HG03558 (cell line): ENCODE measurements around the gene CDH26.

Experiments used
- ATAC-seq: cut with Tn5 transposase; IDR thresholded peaks from one replicate; pipeline ENCODE4 v1.9.1; 2021; ENCODE audit warnings: moderate number of reproducible peaks; ENCODE audit not compliant: unreplicated experiment; ENCODE audit errors: extremely low read depth

Gene CDH26

DNA sequence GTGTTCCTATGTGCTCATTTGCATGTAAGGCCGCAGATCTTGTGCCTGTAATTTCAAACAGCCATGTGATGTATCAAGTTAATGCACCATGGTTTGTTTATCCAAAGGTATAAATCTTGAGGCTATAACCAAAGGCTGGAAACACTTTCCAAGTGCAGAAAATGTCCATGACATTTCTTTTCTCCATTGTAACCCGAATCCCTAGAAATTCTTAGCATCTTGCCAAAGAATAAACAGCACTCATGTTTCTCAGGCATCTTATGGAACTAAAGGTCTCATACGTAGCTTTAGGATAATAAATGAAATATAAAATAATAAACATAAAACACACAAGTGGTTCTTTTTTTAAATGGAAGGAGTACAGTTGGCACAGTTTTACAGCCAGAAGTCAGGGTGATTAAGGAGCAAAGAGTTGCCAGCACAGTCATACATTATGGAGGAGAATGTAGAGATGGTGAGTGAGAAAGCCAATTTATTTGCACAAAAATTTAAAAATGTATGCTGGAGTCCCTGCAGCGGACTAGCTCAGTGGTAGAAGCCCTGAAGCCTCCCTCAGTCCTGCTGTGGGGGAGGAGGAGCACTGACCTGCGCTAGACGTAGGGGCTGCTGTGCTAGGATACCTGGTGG lies 18.0 kb downstream of the CDH26 start:
- no peak for ATAC-seq

GRCh38 chr20:59977086-59977485 lies 18.9 kb downstream of the CDH26 start:
- ATAC-seq = no peak

- no peak for ATAC-seq
These were observed 24.9 kb downstream of the CDH26 start for GRCh38 chr20:59983076-59983475.

DNA sequence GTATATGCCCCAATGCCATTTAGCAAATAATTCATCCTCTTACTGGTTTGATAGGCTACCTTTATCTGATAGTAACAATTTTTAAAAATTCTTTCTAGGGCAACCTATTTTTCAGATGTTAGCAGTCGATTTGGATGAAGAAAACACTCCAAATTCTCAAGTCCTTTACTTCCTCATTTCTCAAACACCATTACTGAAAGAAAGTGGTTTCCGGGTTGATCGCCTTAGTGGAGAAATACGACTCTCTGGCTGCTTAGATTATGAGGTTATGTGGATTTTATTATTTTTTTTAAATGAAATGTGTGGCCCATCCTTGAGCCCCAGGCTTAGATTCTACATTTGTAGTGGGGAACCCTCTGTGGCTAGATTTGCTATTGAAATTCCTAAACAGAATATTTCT lies 26.3 kb downstream of the CDH26 start:
- ATAC-seq = no peak

DNA sequence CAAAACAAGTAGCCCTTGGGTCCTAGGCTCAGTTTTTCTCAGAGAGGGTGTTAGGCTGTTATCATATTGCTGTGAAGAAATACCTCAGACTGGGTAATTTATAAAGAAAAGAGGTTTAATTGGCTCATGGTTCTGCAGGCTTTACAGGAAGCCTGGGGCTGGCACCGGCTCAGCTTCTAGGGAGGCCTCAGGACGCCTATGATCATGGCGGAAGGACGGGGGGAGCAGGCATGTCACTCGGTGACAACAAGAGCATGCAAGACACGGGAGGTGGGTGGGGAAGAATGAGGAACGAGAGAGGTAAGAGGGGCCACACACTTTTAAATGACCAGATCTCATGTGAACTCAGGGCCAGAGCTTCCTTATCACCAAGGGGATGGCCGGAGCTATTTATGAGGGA lies 26.9 kb downstream of the CDH26 start:
- ATAC-seq = no peak

DNA sequence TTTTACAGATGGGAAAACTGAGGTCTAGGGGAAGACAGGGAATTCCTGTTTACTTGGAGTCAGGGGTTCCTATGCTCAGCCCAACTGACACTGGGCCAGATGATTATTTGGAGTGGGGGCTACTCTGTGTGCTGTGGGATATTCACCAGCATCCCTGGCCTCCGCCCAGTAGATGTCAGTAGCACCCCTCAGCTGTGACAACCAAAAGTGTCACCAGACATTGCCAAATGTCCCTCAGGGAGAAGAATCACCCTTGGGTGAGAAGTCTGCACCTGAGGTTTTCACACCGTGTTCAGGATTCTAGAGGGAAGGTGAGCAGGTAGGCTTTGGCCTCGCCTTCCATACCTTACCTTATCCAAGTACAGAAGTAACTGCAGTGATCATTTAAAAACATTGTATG lies 27.6 kb downstream of the CDH26 start:
- ATAC-seq = no peak

GRCh38 chr20:59987135-59987534 lies 28.9 kb downstream of the CDH26 start:
- ATAC-seq = no peak

- ATAC-seq = no peak
These were observed 29.9 kb downstream of the CDH26 start for GRCh38 chr20:59988141-59988540.

DNA sequence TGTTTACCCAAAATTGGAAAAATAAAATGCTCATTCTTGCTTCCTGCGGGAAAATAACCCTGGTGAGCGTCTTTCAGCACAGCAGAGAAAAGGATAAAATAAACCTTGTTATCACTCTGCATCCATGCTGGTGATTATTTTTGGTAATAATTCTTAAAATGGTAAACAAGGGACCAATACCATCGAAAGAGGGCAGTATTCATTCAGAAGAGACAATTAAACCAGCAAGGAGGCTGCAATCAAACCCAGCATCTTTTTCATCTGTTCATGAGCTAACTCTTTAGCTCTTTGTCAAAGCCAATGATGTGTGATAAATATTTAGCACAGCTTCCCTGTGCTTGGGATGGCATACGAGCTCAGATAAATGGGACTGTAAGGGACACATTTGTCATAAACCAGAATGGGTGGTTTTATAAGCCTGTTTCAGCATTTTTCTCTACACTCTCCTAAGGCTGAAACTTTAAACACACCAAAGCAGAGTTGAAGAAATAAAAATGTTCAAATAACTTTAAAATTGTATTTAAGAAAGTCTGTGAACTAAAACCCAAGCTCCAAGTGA lies 34.4 kb downstream of the CDH26 start:
- ATAC-seq = no peak

- no peak for ATAC-seq
These were observed 35.7 kb downstream of the CDH26 start for GRCh38 chr20:59993736-59994430.

- ATAC-seq = no peak
These were observed 36.5 kb downstream of the CDH26 start for GRCh38 chr20:59994697-59995122.

DNA sequence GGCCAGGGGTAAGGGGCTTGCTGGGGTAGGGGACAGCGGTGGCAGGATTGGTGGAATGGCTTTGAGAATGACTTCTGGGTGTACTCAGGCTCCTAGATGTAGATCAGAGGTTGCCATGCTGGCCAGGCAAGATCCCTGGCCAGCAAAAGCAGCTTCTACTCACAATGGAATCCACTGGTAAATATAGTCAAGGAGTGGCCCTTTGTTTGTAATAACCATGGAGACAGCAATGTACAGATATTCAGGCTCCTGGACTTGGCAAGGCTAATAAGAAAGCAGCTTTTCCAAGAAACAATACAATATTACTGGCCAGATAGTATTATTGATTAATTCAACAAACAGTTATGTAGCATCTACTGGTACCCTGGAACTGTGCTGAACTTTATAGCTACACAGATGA lies 37.9 kb downstream of the CDH26 start:
- no peak for ATAC-seq

DNA sequence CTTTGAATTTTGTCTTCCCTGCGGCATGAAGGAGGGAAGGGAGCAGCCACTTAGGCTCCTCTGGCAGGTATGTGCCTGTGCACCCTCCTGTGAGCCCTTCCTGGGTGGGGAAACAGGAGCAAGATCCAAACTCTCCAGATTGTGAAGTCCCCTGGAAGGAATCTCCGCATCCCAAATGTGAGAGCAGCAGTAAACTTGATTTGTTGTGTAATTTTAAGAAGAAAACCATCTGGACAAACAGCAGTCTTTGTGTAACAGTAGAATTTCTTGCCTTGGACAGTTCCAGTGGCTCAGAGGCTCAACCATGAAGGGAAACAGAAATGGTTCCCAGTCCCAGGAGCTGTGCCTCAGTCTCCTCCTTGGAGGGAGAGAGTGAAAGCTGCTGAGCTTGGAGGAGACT lies 39.7 kb downstream of the CDH26 start:
- no peak for ATAC-seq

DNA sequence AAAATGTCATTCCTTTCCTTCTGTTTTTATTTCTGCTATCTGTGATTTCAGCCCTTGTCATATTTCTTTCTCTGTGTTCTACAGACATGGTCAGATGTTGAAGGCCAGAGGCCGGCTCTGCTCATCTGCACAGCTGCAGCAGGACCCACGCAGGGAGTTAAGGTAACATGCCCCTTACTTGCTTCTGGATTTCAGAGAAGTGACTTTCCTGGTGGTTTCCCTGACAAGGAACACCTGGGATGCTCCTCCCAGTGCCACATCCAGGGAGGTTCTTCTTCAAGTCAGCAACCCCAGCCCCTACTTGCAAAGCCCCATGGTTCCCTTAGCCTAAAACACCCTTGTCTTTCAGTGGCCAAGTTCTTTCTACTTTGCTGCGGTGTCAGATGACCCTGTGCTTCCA lies 41.3 kb downstream of the CDH26 start:
- no peak for ATAC-seq

- ATAC-seq = no peak
These were observed 42.2 kb downstream of the CDH26 start for GRCh38 chr20:60000271-60001042.

DNA sequence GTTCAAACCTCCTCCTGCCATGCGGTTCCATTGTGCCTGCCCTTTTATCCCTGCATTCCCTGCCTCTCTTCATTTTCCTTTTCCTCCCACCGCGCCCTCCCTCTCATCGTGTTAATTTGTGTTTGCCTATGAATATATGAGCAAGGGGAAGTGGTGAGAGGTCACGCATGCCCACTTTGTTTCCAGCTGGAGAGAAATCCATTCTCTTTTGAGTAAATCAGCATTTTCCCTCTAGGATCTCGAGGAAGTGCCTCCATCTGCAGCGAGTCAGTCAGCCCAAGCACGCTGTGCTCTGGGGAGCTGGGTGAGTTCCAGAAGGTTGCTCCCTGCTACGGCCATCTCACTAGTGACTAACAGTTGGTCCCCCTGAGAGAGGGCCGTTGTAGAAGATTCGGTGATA lies 42.9 kb downstream of the CDH26 start:
- ATAC-seq = no peak

DNA sequence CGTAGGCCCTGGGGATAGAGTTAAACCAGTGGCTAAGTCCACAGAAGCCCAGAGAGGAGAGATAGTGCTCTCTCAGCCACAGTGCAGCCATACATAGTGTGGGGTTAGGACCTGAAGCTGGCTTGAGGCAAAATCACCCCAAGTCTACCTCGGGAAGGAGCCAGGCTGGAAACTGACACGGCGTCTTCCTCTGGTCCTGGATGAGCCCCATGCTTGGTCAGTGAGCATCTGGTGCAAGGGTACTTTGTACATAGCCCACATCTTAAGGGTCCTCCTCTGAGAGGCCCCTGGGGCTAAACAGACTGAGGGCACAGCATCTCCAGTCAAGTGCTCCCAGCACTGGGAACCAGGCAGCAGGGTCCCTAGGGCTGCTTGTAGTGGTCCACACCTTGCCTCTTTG lies 45.6 kb downstream of the CDH26 start:
- no peak for ATAC-seq

- no peak for ATAC-seq
These were observed 48.0 kb downstream of the CDH26 start for GRCh38 chr20:60006261-60006660.

- no peak for ATAC-seq
These were observed 49.2 kb downstream of the CDH26 start for GRCh38 chr20:60007464-60007863.

DNA sequence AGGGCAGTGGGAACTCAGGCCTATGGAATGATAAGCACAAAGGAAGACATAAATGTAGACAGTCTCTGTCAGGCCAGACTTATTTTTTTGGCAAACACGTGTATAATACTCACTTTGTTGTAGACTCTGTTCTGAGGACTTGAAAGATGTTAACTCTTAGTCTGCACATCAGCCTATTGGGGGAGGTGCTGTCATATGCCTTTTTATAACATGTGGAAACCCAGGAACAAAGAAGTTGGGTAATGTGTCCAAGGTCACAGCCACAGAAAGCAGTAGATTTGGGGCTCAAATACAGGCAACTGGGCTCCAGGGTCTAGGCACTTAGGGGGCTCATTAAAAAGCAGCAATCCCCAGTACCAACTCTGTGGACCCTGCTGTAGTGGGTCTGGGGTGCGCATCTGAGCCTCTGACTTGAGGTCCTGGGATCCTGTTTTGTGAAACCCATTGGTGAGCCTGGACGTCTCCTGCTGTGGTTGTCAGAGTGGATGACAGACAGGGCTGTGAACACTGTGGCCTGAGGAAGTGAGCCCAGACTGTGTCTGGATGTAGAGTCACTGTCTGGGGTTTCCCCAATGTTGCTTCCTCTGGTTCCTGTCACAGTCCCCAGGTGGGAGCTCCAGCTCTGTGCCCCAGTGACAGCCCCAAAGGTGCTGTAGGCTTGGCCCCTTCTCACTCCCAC lies 50.0 kb downstream of the CDH26 start:
- ATAC-seq = no peak

DNA sequence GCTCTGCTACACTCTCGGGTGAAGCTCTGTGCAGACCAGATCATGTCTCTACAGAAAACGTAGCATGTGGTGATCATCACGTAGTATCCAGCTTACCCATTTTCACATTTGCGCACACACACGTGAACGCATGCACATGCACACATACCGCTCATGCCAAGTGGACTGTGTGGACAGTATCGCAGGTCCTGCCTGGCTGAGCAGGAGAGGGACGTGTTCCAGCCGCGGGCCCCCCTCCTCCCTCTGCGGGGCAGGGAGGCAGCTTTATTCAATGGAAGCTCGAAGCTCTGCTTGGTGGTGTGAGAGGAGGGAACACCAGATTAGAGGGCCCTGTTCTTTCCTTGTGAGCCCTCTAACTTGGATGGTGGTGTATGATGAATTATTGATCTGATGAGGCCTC lies 51.1 kb downstream of the CDH26 start:
- ATAC-seq = no peak
